Hepatocyte (in vitro differentiated cells): ENCODE data around the gene ABCB11.

Experiments used
- CTCF ChIP-seq: fragments of 200-600 bp; sonication (generic); IDR thresholded peaks from 2 replicates; pipeline ENCODE4 v1.5.1; 2016; ENCODE audit warnings: antibody characterized with exemption, mild to moderate bottlenecking; ENCODE audit not compliant: poor library complexity
- EZH2 ChIP-seq: fragments of 200-600 bp; sonication (generic); IDR thresholded peaks from 2 replicates; pipeline ENCODE4 v1.6.1; 2016; ENCODE audit warnings: antibody characterized with exemption, mild to moderate bottlenecking, borderline replicate concordance

- TF ChIP-seq CTCF = no peak
- no peak for TF ChIP-seq EZH2
Measured at GRCh38 chr2:168998609-168999211, 32.4 kb downstream of the ABCB11 start.
